GM18861 (cell line): ENCODE results near the gene ASPHD2.

Experiments
- ATAC-seq: cut with Tn5 transposase; IDR thresholded peaks from one replicate; pipeline ENCODE4 v1.9.1; 2021; ENCODE audit not compliant: unreplicated experiment

The ASPHD2 gene

GRCh38 chr22:26445577-26446275 is 16.7 kb downstream of the ASPHD2 start:
- no peak for ATAC-seq

GRCh38 chr22:26446808-26447515 is 17.9 kb downstream of the ASPHD2 start:
- ATAC-seq, result no peak

GRCh38 chr22:26447584-26448329 is 18.7 kb downstream of the ASPHD2 start:
- no peak for ATAC-seq

- ATAC-seq, result no peak
Observed at GRCh38 chr22:26448334-26448733, 19.3 kb downstream of the ASPHD2 start.

GRCh38 chr22:26448941-26449340 is 19.9 kb downstream of the ASPHD2 start:
- no peak for ATAC-seq

- ATAC-seq, result no peak
Observed at GRCh38 chr22:26450453-26451185, 21.6 kb downstream of the ASPHD2 start.

GRCh38 chr22:26452236-26453016 is 23.4 kb downstream of the ASPHD2 start:
- ATAC-seq, result no peak

- no peak for ATAC-seq
Observed at GRCh38 chr22:26453216-26453615, 24.2 kb downstream of the ASPHD2 start.

- no peak for ATAC-seq
Observed at GRCh38 chr22:26453812-26454500, 24.9 kb downstream of the ASPHD2 start.

- no peak for ATAC-seq
Observed at GRCh38 chr22:26457661-26458272, 28.7 kb downstream of the ASPHD2 start.

GRCh38 chr22:26460202-26460601 is 31.1 kb downstream of the ASPHD2 start:
- ATAC-seq, result no peak

GRCh38 chr22:26461188-26461810 is 32.2 kb downstream of the ASPHD2 start:
- ATAC-seq, result no peak

GRCh38 chr22:26462051-26462450 is 33.0 kb downstream of the ASPHD2 start:
- ATAC-seq, result no peak

- no peak for ATAC-seq
Observed at GRCh38 chr22:26462641-26463040, 33.6 kb downstream of the ASPHD2 start.

- no peak for ATAC-seq
Observed at GRCh38 chr22:26463101-26463661, 34.1 kb downstream of the ASPHD2 start.

GRCh38 chr22:26463688-26464087 is 34.6 kb downstream of the ASPHD2 start:
- ATAC-seq, result no peak

- ATAC-seq, result no peak
Observed at GRCh38 chr22:26464312-26464711, 35.3 kb downstream of the ASPHD2 start.

- no peak for ATAC-seq
Observed at GRCh38 chr22:26466196-26466595, 37.1 kb downstream of the ASPHD2 start.

- no peak for ATAC-seq
Observed at GRCh38 chr22:26470807-26471206, 41.7 kb downstream of the ASPHD2 start.
